Fibroblast of the conjunctiva (primary cell): ENCODE data around the gene WWOX.
"Not testable (repeated sequence)": the region's sequence is repeated elsewhere in the genome, so short reads cannot be mapped to it uniquely, and the experiment has no call there.

Source experiments
- DNase-seq: peaks from one replicate; pipeline ENCODE4 v3.0.0-alpha.2; 2010; ENCODE audit warnings: low read depth

WWOX gene

DNA sequence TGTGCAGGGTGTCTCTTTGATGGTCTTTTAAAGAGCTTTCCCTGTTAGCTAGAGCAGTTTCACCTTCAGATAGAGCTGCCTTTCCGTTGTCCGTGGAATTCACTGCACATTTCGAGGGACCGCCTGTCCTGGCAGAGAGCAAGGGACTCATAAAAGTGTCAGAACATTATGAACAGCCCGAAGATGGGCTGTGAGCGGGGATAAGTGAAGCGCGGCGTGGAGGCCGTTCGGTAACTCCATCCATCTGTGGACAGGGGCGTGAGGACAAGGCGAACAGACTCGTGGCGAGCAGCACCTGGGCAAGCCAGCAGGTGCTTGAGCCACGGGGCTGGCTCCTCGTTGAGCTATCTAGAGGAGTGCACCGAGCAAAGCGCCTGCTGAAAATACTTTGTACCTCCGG lies 1129.9 kb downstream of the WWOX start:
- no peak for DNase-seq

DNA sequence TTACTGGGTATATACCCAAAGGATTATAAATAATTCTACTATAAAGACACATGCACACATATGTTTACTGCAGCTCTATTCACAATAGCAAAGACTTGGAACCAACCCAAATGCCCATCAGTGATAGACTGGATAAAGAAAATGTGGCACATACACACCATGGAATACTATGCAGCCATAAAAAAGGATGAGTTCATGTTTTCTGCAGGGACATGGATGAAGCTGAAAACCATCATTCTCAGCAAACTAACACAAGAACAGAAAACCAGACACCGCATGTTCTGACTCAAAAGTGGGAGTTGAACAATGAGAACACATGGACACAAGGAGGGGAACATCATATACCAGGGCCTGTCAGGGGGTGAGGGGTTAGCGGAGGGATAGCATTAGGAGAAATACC lies 1146.2 kb downstream of the WWOX start:
- DNase-seq = not testable (repeated sequence)

DNA sequence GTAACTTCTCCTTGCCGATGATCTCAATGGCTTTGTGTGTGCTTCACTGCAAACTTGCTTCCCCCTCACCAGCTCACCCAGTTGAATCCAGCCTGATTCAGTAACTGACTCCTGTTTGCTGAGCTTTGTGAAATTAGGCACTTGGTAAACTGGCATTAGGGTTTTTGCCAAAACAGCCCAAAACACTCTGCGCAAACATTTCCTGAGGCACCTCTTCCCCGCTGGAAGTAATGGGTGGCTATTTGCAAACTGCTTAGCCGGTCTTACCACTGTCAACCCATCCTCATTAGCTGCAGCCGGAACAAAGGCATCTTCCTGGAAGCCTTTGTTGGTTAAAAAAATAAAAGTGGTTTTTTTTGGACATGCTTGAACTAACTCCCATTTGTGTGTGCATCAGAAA lies 1147.9 kb downstream of the WWOX start:
- no peak for DNase-seq

DNA sequence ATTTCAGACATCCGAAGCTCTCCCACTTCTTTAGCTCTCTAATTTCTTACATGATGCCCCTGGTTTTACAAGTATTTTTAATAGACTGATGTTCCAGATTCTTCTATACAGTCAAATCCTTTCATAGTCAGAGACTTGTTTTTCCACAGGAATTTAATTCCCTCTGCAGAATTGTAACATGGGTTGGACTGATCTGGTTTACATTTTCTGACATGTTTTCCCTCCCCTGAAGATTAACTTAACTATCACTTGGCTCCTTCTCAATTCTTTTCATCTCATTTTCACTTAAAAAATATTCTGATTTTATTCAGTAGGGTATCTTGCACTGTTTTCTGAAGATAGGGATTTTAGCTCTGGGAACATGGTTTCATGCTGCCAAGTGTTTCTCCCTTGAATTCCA lies 1148.9 kb downstream of the WWOX start:
- DNase-seq = no peak

DNA sequence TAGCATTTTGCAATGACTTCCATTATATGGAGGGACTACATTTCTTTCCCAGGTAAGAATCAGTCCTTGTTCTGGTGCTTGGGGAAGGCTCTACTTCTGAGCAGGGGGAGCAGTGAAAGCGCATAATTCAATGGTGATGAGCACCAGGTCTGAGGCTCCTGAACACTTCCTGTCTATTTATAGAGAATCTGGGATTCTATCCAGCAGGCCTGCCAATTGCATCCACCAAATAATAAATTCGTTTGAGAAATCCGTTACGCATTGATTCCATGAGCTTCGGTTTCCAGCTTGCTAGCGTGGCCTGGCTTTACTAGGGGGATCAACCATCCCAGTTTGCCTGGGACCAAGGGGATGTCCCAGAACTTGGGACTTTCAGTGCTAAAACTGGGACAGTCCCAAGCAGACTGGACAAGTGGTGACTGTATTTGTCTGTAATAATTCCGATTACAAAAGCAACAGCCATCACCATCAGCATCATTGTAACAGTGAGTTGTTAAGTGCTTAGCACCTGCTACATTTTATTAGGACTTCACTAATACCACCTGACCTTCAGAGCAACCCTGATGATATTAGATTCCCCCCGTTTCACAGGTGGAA lies 1151.1 kb downstream of the WWOX start:
- DNase-seq = no peak

DNA sequence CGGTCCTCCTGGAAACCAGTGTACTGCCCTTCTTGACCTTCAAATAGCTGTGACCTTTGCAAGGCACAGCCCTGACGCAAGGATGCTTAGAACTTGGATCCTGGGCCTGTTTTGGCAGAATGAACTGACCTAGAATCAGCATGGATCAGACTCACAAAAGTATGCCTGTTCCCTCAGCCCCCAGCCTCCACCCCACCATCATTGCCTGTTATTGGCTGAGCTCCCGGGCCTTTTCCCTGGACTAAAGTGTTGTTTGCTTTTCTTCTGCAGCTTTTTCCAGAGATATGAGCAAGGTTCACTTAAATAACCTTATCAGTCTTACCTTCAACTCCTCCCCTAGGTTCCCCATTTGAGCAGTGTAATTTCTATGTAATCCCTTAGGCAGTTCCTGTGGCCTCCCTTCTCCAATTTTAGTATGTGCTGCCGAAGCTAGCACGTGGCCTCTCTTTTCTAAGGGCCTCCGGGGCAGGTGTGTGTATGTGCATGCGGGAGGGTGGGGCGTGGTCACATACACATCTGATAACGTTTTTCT lies 1153.7 kb downstream of the WWOX start:
- DNase-seq = no peak

DNA sequence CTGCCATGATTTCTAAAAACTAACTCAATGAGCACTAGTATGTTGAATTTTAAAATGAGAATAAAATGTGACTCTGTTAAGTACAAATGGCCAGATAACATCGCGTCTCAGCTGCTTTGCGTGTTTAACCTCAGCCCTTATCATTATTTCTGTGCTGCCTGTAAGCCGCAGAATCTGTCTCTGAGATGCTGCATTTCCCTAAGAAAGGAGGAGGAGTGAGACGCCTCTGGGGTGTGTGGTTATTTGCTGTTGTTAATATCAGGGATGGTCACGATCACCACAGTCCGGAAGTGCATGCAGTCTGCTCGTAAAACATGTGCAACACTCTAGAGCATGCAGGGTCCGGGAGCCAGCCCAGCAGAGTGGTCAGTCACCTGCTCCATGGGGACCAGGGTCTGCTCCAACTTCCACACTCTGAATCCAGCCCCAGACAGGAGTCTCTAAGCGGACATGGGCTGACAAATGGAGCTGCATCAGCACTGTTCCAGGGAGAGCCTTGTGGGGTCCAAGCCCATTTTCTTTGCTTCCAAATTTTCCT lies 1158.6 kb downstream of the WWOX start:
- no peak for DNase-seq

DNA sequence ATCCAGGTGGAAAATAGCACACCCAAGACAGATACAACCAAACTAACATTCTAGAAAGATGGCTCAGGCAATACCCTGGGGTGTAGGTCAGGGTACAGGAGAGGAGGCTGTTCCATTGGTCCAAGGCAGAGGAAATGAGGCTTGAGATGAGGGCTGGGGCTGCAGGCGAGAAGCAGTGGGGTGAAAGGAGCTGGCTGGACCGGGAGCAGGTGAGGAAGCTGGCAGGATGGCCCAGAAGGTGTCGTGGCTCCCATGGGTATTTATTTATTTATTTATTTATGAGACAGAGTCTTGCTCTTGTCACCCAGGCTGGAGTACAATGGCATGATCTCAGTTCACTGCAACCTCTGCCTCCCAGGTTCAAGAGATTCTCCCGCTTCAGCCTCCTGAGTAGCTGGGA lies 1161.4 kb downstream of the WWOX start:
- DNase-seq = not testable (repeated sequence)

DNA sequence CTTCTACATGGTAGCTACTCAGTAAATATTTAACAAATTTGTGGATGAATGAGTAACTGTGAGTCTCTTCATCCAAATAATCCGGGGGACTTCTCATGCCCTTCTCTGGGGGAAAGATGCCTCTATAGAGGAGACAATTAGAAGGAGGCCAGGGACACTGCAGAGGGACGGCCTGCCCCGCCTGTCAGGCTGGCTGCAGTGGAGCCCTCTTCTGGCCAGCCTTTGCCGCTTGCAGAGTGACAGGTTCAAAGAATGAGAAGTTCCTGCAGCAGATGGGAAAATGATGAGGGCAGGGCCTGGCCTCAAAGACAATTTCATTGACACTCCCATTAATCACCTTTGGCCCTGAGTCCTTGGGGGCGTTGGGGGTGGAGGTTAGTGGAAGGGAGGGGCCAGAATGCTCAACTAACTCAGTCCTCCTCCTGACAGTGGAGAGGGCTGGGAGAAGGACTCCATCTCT lies 1162.1 kb downstream of the WWOX start:
- no peak for DNase-seq

DNA sequence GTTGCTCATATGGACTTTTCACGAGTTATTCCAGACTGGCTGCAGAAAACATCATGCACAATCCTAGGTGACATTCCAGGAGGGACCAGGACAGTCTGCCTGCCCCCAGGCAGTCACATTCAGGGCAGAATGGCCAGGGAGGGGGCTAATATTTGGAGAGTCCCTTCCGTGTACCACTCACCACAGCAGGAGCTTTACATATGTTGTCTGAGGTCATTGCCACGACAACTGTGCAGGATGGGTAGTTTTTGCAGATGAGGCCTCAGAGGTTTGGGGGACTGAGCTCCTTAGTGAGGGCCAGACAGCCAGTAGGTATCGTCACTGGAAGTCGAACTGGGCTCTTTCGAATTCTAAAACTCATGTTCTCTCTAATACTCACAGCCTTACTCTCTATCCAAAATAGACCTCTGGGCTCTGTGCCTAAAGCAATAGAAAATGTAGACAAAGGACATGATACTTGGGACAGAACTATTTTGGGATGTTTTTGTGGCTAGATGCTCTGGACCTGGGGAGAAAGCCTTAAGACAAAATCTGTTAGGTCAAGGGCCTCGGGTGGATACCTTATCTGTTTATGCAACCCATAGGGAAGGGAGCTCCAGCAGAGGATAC lies 1162.6 kb downstream of the WWOX start:
- DNase-seq = no peak
